ENCODE data around the gene INTS13.

Gene INTS13, protein sequence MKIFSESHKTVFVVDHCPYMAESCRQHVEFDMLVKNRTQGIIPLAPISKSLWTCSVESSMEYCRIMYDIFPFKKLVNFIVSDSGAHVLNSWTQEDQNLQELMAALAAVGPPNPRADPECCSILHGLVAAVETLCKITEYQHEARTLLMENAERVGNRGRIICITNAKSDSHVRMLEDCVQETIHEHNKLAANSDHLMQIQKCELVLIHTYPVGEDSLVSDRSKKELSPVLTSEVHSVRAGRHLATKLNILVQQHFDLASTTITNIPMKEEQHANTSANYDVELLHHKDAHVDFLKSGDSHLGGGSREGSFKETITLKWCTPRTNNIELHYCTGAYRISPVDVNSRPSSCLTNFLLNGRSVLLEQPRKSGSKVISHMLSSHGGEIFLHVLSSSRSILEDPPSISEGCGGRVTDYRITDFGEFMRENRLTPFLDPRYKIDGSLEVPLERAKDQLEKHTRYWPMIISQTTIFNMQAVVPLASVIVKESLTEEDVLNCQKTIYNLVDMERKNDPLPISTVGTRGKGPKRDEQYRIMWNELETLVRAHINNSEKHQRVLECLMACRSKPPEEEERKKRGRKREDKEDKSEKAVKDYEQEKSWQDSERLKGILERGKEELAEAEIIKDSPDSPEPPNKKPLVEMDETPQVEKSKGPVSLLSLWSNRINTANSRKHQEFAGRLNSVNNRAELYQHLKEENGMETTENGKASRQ

GRCh38 chr12:26937863-26938700 is at the start of gene INTS13, which contains the start of gene FGFR1OP2:
Gene INTS13 (minus strand): TSS chr12:26937981. CDS start chr12:26936803, 1,178 bp downstream.
Gene FGFR1OP2 (plus strand): TSS chr12:26938470. CDS start chr12:26954159, 15,689 bp downstream.
- H4K20me1 ChIP-seq (ENCODE audit: low read depth, low read length), result peaks cover 19% of the 10 kb centered on the region
- H3K9me2 ChIP-seq (replicated peaks; ENCODE audit: insufficient read depth, low read length), result no peaks in the 10 kb centered on the region
- no peaks in the 10 kb centered on the region for H3K9me3 ChIP-seq (ENCODE audit: insufficient read depth, low read length)
- TF ChIP-seq CTCF (IDR thresholded peaks at IDR 0.05; ENCODE audit: insufficient read depth, low read length, poor library complexity, severe bottlenecking) (no peak), EZH2phosphoT487 (conservative IDR thresholded peaks at IDR 0.05; ENCODE audit: low read length) (no peak)
- H3K36me3 ChIP-seq (ENCODE audit: low read length), result peaks cover 3% of the 10 kb centered on the region; the same call in 1 of the 2 replicates
- peaks cover 95% of the 10 kb centered on the region for H3K79me2 ChIP-seq (ENCODE audit: insufficient read depth, low read length)
- H3K9ac ChIP-seq (ENCODE audit: low read length), result peak within 1 kb of the TSS; percentile 83
- peak within 1 kb of the TSS; percentile 53 for H2AFZ ChIP-seq (ENCODE audit: low read depth, low read length, severe bottlenecking)
- no peaks in the 10 kb centered on the region for H3K27me3 ChIP-seq (ENCODE audit: low read length)
- peak within 1 kb of the TSS; percentile 83 for H3K4me3 ChIP-seq (ENCODE audit: insufficient read depth, low read length, poor library complexity, severe bottlenecking)
- H3K27ac ChIP-seq (ENCODE audit: low read depth, low read length), result peak within 1 kb of the TSS; percentile 86
- H3F3A ChIP-seq (ENCODE audit: insufficient read depth), result peaks cover 24% of the 10 kb centered on the region
- peak within 1 kb of the TSS; percentile 85 for H3K4me2 ChIP-seq (ENCODE audit: low read depth, low read length, poor library complexity, severe bottlenecking)

DNA sequence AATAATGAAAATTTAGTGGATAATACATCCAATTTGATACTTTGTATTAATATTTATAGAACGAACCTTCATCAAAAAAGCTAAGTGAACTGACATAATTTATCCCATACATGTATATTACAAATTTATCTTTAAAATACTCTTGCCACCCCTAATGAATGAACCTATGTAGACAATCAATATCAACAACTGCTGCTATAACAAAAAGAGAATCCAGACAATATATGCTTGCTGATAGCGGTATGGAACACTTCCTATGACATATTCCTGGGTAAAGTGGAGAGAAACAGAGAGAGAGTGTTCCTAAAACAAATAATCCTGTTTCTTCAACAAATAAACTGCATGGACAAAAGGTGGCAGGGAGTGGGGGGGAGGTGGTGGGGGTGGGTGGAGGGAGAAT is 45.1 kb upstream of the INTS13 start:
- Histone ChIP-seq H3K4me2 (ENCODE audit: low read depth, low read length, poor library complexity, severe bottlenecking) (no peak overlapping the region), H3K36me3 (ENCODE audit: low read length) (0 out of 2 replicates have a peak, but pooled peaks cover 3% of the 10 kb centered on the region), H3K27ac (ENCODE audit: low read depth, low read length) (no peak overlapping the region), H3K4me3 (ENCODE audit: insufficient read depth, low read length, poor library complexity, severe bottlenecking) (no peak overlapping the region), H3K79me2 (ENCODE audit: insufficient read depth, low read length) (no peaks in the 10 kb centered on the region), H4K20me1 (ENCODE audit: low read depth, low read length) (no peaks in the 10 kb centered on the region), H3K9me3 (ENCODE audit: insufficient read depth, low read length) (no peaks in the 10 kb centered on the region), H3K9me2 (replicated peaks; ENCODE audit: insufficient read depth, low read length) (no peaks in the 10 kb centered on the region), H3F3A (ENCODE audit: insufficient read depth) (no peaks in the 10 kb centered on the region), H3K9ac (ENCODE audit: low read length) (no peak overlapping the region), H2AFZ (ENCODE audit: low read depth, low read length, severe bottlenecking) (no peak overlapping the region), H3K27me3 (ENCODE audit: low read length) (no peaks in the 10 kb centered on the region)
- TF ChIP-seq CTCF (IDR thresholded peaks at IDR 0.05; ENCODE audit: insufficient read depth, low read length, poor library complexity, severe bottlenecking), result no peak
- TF ChIP-seq EZH2phosphoT487 (conservative IDR thresholded peaks at IDR 0.05; ENCODE audit: low read length), result no peak

DNA sequence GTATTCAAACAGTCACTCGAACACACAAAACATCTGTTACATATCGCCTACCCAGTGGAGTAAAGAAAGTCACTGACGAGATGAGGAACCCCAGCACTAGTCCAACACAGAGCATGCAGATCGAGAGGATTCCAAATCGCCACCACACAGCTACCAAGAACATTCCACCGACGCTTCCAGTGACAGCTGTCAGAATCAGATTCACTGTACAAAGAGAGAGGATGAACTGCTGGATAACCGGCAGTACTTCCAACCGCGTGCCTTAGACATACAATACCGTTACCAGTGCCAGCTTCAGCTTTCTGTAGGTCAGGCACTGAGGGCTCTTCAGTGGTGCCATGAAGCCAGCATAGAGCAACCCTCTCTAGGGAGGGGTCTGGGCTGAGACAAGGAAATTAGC is 42.0 kb upstream of the INTS13 start:
- no peak overlapping the region for H2AFZ ChIP-seq (ENCODE audit: low read depth, low read length, severe bottlenecking)
- H3K9me2 ChIP-seq (replicated peaks; ENCODE audit: insufficient read depth, low read length), result no peaks in the 10 kb centered on the region
- no peak overlapping the region for H3K9ac ChIP-seq (ENCODE audit: low read length)
- H3K4me2 ChIP-seq (ENCODE audit: low read depth, low read length, poor library complexity, severe bottlenecking), result no peak overlapping the region
- H3K79me2 ChIP-seq (ENCODE audit: insufficient read depth, low read length), result no peaks in the 10 kb centered on the region
- 0 out of 2 replicates have a peak, but pooled peaks cover 3% of the 10 kb centered on the region for H3K36me3 ChIP-seq (ENCODE audit: low read length)
- H3K4me3 ChIP-seq (ENCODE audit: insufficient read depth, low read length, poor library complexity, severe bottlenecking), result no peak overlapping the region
- TF ChIP-seq EZH2phosphoT487 (conservative IDR thresholded peaks at IDR 0.05; ENCODE audit: low read length) (no peak), CTCF (IDR thresholded peaks at IDR 0.05; ENCODE audit: insufficient read depth, low read length, poor library complexity, severe bottlenecking) (no peak)
- H3F3A ChIP-seq (ENCODE audit: insufficient read depth), result no peaks in the 10 kb centered on the region
- H3K27ac ChIP-seq (ENCODE audit: low read depth, low read length), result no peak overlapping the region
- no peaks in the 10 kb centered on the region for H3K9me3 ChIP-seq (ENCODE audit: insufficient read depth, low read length)
- H4K20me1 ChIP-seq (ENCODE audit: low read depth, low read length), result no peaks in the 10 kb centered on the region
- H3K27me3 ChIP-seq (ENCODE audit: low read length), result no peaks in the 10 kb centered on the region

All from SU-DHL-6 (cell line).